HG03565 (cell line): ENCODE measurements around the gene CDC42BPA.

Source experiments
- ATAC-seq: cut with Tn5 transposase; IDR thresholded peaks from one replicate; pipeline ENCODE4 v1.9.1; 2021; ENCODE audit warnings: mild to moderate bottlenecking, moderate library complexity; ENCODE audit not compliant: unreplicated experiment

Gene CDC42BPA

GRCh38 chr1:226951286-226952117 lies 366.8 kb downstream of the CDC42BPA start:
- no peak for ATAC-seq

- no peak for ATAC-seq
These were observed 367.4 kb downstream of the CDC42BPA start for GRCh38 chr1:226950871-226951270.

- no peak for ATAC-seq
These were observed 368.0 kb downstream of the CDC42BPA start for GRCh38 chr1:226950316-226950715.

GRCh38 chr1:226949401-226949800 lies 368.9 kb downstream of the CDC42BPA start:
- no peak for ATAC-seq

GRCh38 chr1:226948996-226949395 lies 369.3 kb downstream of the CDC42BPA start:
- ATAC-seq = no peak

- ATAC-seq = no peak
These were observed 369.8 kb downstream of the CDC42BPA start for GRCh38 chr1:226948480-226948879.

- ATAC-seq = no peak
These were observed 370.2 kb downstream of the CDC42BPA start for GRCh38 chr1:226948051-226948450.

- ATAC-seq = no peak
These were observed 371.5 kb downstream of the CDC42BPA start for GRCh38 chr1:226946841-226947240.

- ATAC-seq = no peak
These were observed 372.0 kb downstream of the CDC42BPA start for GRCh38 chr1:226946285-226946684.

GRCh38 chr1:226945858-226946245 lies 372.4 kb downstream of the CDC42BPA start:
- no peak for ATAC-seq

GRCh38 chr1:226945106-226945857 lies 373.0 kb downstream of the CDC42BPA start:
- ATAC-seq = no peak

- ATAC-seq = no peak
These were observed 374.4 kb downstream of the CDC42BPA start for GRCh38 chr1:226943927-226944326.

- ATAC-seq = no peak
These were observed 375.1 kb downstream of the CDC42BPA start for GRCh38 chr1:226943156-226943555.

GRCh38 chr1:226942392-226942791 lies 375.9 kb downstream of the CDC42BPA start:
- no peak for ATAC-seq

- no peak for ATAC-seq
These were observed 377.6 kb downstream of the CDC42BPA start for GRCh38 chr1:226940806-226941067.

GRCh38 chr1:226940029-226940805 lies 378.1 kb downstream of the CDC42BPA start, which contains the start of gene COQ8A:
TSS of gene COQ8A (plus strand) at chr1:226940294. CDS start at chr1:226961386, 21,092 bp downstream.
- peak; percentile 95 for ATAC-seq
